ENCODE data around the gene INHA.

Gene INHA

DNA sequence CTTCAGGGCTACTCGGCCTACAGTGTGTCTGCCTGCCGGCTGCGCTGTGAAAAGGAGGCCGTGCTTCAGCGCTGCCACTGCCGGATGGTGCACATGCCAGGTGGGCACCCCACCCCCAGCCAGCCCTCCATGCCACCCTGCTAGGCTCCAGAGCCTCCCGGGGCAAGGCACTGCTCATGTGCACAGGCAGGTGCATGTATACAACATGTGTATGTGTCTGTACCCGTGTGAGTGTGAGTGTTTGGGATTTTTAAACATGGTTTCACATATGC lies 39.8 kb upstream of the INHA start:
- Histone ChIP-seq H3K27me3 (ENCODE audit: low read length) (no peaks in the 10 kb centered on the region), H4K20me1 (ENCODE audit: low read depth, low read length) (no peaks in the 10 kb centered on the region), H3K9me2 (replicated peaks; ENCODE audit: insufficient read depth, low read length) (no peaks in the 10 kb centered on the region), H3K79me2 (ENCODE audit: insufficient read depth, low read length) (no peaks in the 10 kb centered on the region), H3K4me2 (ENCODE audit: low read depth, low read length, poor library complexity, severe bottlenecking) (no peak overlapping the region), H3F3A (ENCODE audit: insufficient read depth) (no peaks in the 10 kb centered on the region), H3K4me3 (ENCODE audit: insufficient read depth, low read length, poor library complexity, severe bottlenecking) (no peak overlapping the region), H3K36me3 (ENCODE audit: low read length) (no peaks in the 10 kb centered on the region), H3K9me3 (ENCODE audit: insufficient read depth, low read length) (no peaks in the 10 kb centered on the region), H2AFZ (ENCODE audit: low read depth, low read length, severe bottlenecking) (no peak overlapping the region), H3K9ac (ENCODE audit: low read length) (no peak overlapping the region), H3K27ac (ENCODE audit: low read depth, low read length) (no peak overlapping the region)
- no peak for TF ChIP-seq CTCF (IDR thresholded peaks at IDR 0.05; ENCODE audit: insufficient read depth, low read length, poor library complexity, severe bottlenecking)
- TF ChIP-seq EZH2phosphoT487 (conservative IDR thresholded peaks at IDR 0.05; ENCODE audit: low read length), result no peak

GRCh38 chr2:219533930-219534661 lies 38.0 kb upstream of the INHA start:
- no peak overlapping the region for H3K9ac ChIP-seq (ENCODE audit: low read length)
- H4K20me1 ChIP-seq (ENCODE audit: low read depth, low read length), result no peaks in the 10 kb centered on the region
- no peak overlapping the region for H3K27ac ChIP-seq (ENCODE audit: low read depth, low read length)
- no peak overlapping the region for H3K4me2 ChIP-seq (ENCODE audit: low read depth, low read length, poor library complexity, severe bottlenecking)
- H3K79me2 ChIP-seq (ENCODE audit: insufficient read depth, low read length), result no peaks in the 10 kb centered on the region
- no peaks in the 10 kb centered on the region for H3K9me3 ChIP-seq (ENCODE audit: insufficient read depth, low read length)
- H3K36me3 ChIP-seq (ENCODE audit: low read length), result no peaks in the 10 kb centered on the region
- H3F3A ChIP-seq (ENCODE audit: insufficient read depth), result no peaks in the 10 kb centered on the region
- H2AFZ ChIP-seq (ENCODE audit: low read depth, low read length, severe bottlenecking), result no peak overlapping the region
- no peaks in the 10 kb centered on the region for H3K9me2 ChIP-seq (replicated peaks; ENCODE audit: insufficient read depth, low read length)
- TF ChIP-seq EZH2phosphoT487 (conservative IDR thresholded peaks at IDR 0.05; ENCODE audit: low read length) (no peak), CTCF (IDR thresholded peaks at IDR 0.05; ENCODE audit: insufficient read depth, low read length, poor library complexity, severe bottlenecking) (no peak)
- H3K4me3 ChIP-seq (ENCODE audit: insufficient read depth, low read length, poor library complexity, severe bottlenecking), result no peak overlapping the region
- H3K27me3 ChIP-seq (ENCODE audit: low read length), result no peaks in the 10 kb centered on the region

DNA sequence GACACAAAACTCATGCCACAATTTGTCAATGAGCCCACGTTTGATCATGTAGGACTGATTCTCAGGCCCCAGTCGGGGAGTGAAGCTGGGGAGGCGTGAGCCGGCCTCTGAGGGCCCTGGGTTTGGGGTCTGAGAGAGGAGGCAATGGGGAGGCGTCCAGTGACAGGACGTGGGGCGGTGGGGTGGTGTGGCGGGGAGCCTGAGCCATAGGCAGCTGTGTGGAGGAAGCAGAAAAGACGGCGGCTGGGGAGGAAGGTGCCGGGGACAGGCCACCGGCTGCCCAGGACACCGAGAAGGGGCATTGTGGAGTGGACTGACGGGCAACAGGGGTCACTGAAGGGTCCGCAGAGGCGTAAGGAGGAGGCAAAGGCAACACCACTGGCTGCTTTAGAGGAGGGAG lies 35.7 kb upstream of the INHA start:
- no peaks in the 10 kb centered on the region for H3K36me3 ChIP-seq (ENCODE audit: low read length)
- H3K4me3 ChIP-seq (ENCODE audit: insufficient read depth, low read length, poor library complexity, severe bottlenecking), result no peak overlapping the region
- H3K4me2 ChIP-seq (ENCODE audit: low read depth, low read length, poor library complexity, severe bottlenecking), result no peak overlapping the region
- no peaks in the 10 kb centered on the region for H3K9me3 ChIP-seq (ENCODE audit: insufficient read depth, low read length)
- no peak overlapping the region for H3K27ac ChIP-seq (ENCODE audit: low read depth, low read length)
- H3K79me2 ChIP-seq (ENCODE audit: insufficient read depth, low read length), result no peaks in the 10 kb centered on the region
- no peaks in the 10 kb centered on the region for H3K27me3 ChIP-seq (ENCODE audit: low read length)
- no peaks in the 10 kb centered on the region for H3F3A ChIP-seq (ENCODE audit: insufficient read depth)
- TF ChIP-seq EZH2phosphoT487 (conservative IDR thresholded peaks at IDR 0.05; ENCODE audit: low read length), result no peak
- no peak for TF ChIP-seq CTCF (IDR thresholded peaks at IDR 0.05; ENCODE audit: insufficient read depth, low read length, poor library complexity, severe bottlenecking)
- no peaks in the 10 kb centered on the region for H3K9me2 ChIP-seq (replicated peaks; ENCODE audit: insufficient read depth, low read length)
- H2AFZ ChIP-seq (ENCODE audit: low read depth, low read length, severe bottlenecking), result no peak overlapping the region
- H4K20me1 ChIP-seq (ENCODE audit: low read depth, low read length), result no peaks in the 10 kb centered on the region
- no peak overlapping the region for H3K9ac ChIP-seq (ENCODE audit: low read length)
